ENCODE results near the gene NAP1L1. TPM values are rescaled to one million over a fixed set of nuclear protein-coding genes. Genes with fewer than 3 reads are reported as not detected.

NAP1L1 gene
- total RNA-seq, 1 experiment from 2014 or later, result 587 TPM

DNA sequence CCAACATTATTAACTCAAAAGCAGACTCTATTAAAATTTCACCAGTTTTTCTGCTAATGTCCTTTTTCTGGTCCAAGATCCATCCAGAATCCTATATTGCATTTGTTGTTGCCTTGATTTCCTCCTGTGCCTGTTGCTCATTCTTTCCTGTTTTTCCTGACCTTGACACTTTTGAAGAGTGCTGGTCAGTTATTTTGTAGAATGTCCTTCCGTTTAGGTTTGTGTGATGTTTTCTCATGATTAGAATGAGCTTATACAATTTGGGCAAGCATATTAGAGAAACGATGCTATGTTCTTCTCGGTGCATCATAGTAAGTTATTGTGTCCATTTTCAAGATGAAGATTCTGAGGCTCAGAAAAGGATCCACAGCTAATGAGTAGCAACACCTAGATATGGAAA, 86.8 kb downstream of the NAP1L1 start:
- Histone ChIP-seq H3K4me2 (0 out of 2 replicates have a peak overlapping the region, but pooled peaks have one; percentile 30), H3K27ac (0 out of 2 replicates have a peak overlapping the region, but pooled peaks have one; percentile 27), H3K9me2 (ENCODE audit: insufficient read depth) (peaks cover 5% of the 10 kb centered on the region; the same call in 1 of the 2 replicates), H3K9me3 (ENCODE audit: insufficient read depth, low read depth) (no peaks in the 10 kb centered on the region), H2AFZ (no peak overlapping the region), H4K20me1 (ENCODE audit: insufficient read depth) (no peaks in the 10 kb centered on the region), H3K4me1 (replicated peaks; ENCODE audit: insufficient read depth) (peaks cover 60% of the 10 kb centered on the region), H3K4me3 (no peak overlapping the region), H3F3A (ENCODE audit: insufficient read depth, low read depth) (peaks cover 16% of the 10 kb centered on the region; the same call in 1 of the 2 replicates), H3K27me3 (ENCODE audit: insufficient read depth, low read depth) (no peaks in the 10 kb centered on the region), H3K36me3 (ENCODE audit: low read depth) (no peaks in the 10 kb centered on the region), H3K79me2 (ENCODE audit: low read depth) (no peaks in the 10 kb centered on the region)
- no peak for DNase-seq
- intact Hi-C loops (cut with micrococcal nuclease; ENCODE audit: unreplicated experiment), result no loop called here
- POLR2A ChIA-PET (ENCODE audit: unreplicated experiment), result no interaction called here
- no peak for TF ChIP-seq CTCF (conservative IDR thresholded peaks at IDR 0.05)
- TF ChIP-seq EZH2 (IDR thresholded peaks at IDR 0.05; ENCODE audit: low read depth), result no peak
- CTCF ChIA-PET, result interaction anchor here (0.6 kb wide), 1 partner anchor 33 kb away, joined by 3 read pairs; no protein-coding TSS in a partner anchor
- no TSS peak for BruUV-seq (replicated peaks)

DNA sequence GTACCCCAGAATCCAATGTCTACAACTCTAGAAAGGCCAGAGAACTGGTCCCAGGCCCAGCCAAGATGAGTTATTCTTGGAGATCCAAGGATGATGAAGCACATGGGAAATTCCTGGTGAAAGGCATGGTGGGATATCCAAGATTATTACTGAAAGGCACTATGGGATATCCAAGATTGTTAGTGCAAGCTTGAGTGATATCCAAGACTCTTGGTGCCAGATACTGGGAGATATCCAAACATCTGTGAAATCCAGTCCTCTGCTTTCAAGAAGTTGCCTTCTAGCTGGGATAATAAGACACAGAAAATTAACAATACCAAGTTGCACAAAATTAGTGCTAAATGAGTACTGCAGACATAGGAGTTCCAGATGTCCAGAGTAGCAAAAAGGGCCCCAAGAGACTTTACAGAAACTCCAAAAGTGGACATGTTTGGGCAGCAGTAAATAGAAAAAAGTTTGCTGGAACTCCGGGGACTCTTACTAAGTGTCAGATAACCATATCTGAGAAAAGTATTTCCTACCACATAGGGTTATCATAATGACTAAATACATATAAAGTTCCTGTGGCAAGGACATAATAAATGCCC, 87.5 kb downstream of the NAP1L1 start:
- no peaks in the 10 kb centered on the region for H4K20me1 ChIP-seq (ENCODE audit: insufficient read depth)
- H3K9me2 ChIP-seq (ENCODE audit: insufficient read depth), result peaks cover 5% of the 10 kb centered on the region; the same call in 1 of the 2 replicates
- no peaks in the 10 kb centered on the region for H3K79me2 ChIP-seq (ENCODE audit: low read depth)
- H3K4me2 ChIP-seq, result peak overlapping the region; percentile 30
- no peaks in the 10 kb centered on the region for H3K9me3 ChIP-seq (ENCODE audit: insufficient read depth, low read depth)
- H3K36me3 ChIP-seq (ENCODE audit: low read depth), result no peaks in the 10 kb centered on the region
- ChIA-PET POLR2A (ENCODE audit: unreplicated experiment) (no interaction called here), CTCF (interaction anchor here (0.5 to 0.6 kb wide), 2 partner anchors 22 to 32 kb away, joined by 3 to 8 read pairs; no protein-coding TSS in a partner anchor)
- no peak overlapping the region for H2AFZ ChIP-seq
- peak overlapping the region; percentile 27; the same call in 1 of the 2 replicates for H3K27ac ChIP-seq
- H3K27me3 ChIP-seq (ENCODE audit: insufficient read depth, low read depth), result no peaks in the 10 kb centered on the region
- DNase-seq, result peak in 1 of 2 experiments; percentile 56
- intact Hi-C loops (cut with micrococcal nuclease; ENCODE audit: unreplicated experiment), result no loop called here
- TF ChIP-seq EZH2 (IDR thresholded peaks at IDR 0.05; ENCODE audit: low read depth), result no peak
- peaks cover 16% of the 10 kb centered on the region; the same call in 1 of the 2 replicates for H3F3A ChIP-seq (ENCODE audit: insufficient read depth, low read depth)
- no TSS peak for BruUV-seq (replicated peaks)
- peaks cover 60% of the 10 kb centered on the region for H3K4me1 ChIP-seq (replicated peaks; ENCODE audit: insufficient read depth)
- no peak overlapping the region for H3K4me3 ChIP-seq

DNA sequence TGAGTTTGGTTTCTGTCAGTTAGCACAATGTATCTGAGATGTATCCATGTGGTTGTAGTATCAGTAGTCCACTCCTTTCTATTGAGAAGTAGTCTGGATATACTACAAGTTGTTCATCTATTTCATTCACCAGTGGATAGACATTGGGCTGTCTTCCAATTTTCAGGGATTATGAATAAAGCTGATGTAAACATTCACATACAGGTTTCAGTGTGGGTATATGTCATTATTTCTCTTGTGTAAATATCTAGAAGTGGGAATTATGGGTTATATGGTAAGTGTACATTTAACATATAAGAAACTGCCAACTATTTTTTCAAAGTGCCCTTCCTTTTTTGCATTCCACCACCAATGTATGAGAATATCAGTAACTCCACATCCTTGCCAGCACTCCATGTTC, 88.8 kb downstream of the NAP1L1 start:
- Histone ChIP-seq H3K4me1 (replicated peaks; ENCODE audit: insufficient read depth) (peaks cover 62% of the 10 kb centered on the region), H3K4me3 (no peak overlapping the region), H3F3A (ENCODE audit: insufficient read depth, low read depth) (peaks cover 16% of the 10 kb centered on the region), H3K4me2 (no peak overlapping the region), H4K20me1 (ENCODE audit: insufficient read depth) (no peaks in the 10 kb centered on the region), H3K9me2 (ENCODE audit: insufficient read depth) (peaks cover 5% of the 10 kb centered on the region; the same call in 1 of the 2 replicates), H3K27ac (peak overlapping the region; percentile 34; the same call in 1 of the 2 replicates), H3K9me3 (ENCODE audit: insufficient read depth, low read depth) (no peaks in the 10 kb centered on the region), H3K79me2 (ENCODE audit: low read depth) (no peaks in the 10 kb centered on the region), H2AFZ (no peak overlapping the region), H3K36me3 (ENCODE audit: low read depth) (no peaks in the 10 kb centered on the region), H3K27me3 (ENCODE audit: insufficient read depth, low read depth) (no peaks in the 10 kb centered on the region)
- intact Hi-C loops (cut with micrococcal nuclease; ENCODE audit: unreplicated experiment), result no loop called here
- DNase-seq, result no peak
- POLR2A ChIA-PET (ENCODE audit: unreplicated experiment), result no interaction called here
- TF ChIP-seq EZH2 (IDR thresholded peaks at IDR 0.05; ENCODE audit: low read depth), result no peak
- no peak for TF ChIP-seq CTCF (conservative IDR thresholded peaks at IDR 0.05)
- BruUV-seq (replicated peaks), result no TSS peak
- CTCF ChIA-PET, result no interaction called here

All from PC-9 (cell line).